GM21515 (cell line): ENCODE data around the gene KLK5.
"Not testable (repeated sequence)": the region's sequence is repeated elsewhere in the genome, so short reads cannot be mapped to it uniquely, and the experiment has no call there.

Experiments
- ATAC-seq: cut with Tn5 transposase; IDR thresholded peaks from one replicate; pipeline ENCODE4 v1.9.1; 2021; ENCODE audit not compliant: unreplicated experiment

Gene KLK5

DNA sequence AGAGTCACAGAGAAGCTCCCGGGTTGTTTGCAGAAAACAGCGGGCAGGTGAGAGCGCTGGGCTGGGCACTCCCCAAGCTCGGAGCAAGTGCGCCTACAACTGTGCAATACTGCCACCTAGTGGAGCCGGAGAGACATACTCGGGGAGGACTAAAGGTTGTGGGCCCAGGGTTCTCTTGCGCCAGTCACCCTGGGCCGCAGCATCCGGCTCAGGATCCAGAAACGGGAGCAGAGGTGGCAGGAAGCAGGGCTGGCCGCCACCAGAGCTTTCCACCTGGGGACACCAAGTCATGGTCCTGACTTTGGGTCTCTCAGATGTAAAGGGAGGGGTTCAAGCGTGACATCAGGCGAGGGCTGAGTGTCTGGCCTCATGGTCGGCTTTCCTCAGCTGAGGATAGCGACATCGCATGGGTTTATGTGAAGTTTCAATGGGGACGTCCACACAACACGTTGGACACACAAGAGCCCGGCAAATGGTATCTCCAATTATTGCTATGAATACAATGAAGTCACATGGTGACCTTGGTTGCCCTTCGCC is 30.5 kb downstream of the KLK5 start:
- ATAC-seq = no peak

DNA sequence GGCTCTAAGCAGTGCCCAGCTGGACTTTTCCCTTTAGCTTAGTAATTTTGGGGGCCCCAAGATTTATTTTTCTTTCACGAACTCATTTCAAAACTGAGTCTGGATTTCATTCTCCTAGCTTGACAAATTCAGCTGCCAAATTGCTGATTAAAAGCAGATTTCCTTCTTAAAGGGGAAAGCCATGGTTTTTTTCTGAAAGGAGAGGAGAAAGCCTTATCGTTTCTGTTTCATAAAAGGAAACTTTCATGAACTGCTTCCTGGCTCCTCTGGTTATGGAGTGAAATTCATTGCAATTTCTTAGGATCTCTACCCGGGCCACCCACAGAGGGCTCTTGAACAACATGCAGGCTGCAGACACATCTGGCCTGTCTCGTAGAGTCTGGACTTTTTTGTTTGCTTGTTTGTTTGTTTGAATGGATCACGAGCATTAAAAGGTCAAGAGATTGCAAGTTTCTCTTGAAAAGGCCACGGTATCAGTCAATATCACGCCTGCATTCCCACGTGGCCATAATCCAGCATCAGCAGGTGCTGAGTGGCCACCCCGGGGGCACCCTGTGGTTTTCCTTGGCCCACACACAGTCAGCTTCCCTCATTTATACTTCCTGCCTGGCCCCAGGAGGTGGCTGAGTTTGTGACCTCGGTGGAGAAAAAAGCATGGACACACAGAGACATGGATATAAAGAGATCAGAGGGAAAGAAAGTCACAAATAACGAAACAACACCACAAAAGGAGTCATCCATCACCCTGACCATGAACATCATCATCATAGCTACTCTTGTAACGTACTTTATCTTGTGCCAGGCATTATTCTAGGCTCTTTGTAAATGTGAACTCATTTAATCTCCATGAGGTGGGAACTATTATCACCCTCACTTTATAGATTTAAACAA is 31.2 kb downstream of the KLK5 start:
- ATAC-seq = no peak

DNA sequence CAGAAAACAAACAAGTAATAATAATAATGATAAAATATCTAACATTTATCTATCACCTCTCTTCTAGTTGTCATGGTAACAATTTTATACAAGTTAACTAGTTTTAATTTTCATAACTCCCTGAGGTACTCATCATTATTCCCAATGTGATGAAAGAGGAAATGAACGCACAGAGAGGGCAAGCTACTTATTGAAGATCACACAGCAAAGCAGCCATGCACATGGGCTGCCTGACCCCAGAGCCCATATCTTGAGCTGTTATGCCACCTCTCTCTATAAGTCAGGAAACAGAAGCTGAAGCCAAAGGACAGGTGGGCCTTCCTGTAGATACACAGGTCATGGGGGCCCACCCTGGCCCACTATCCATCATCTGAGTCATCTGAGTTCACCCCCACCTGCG is 36.8 kb downstream of the KLK5 start:
- ATAC-seq = no peak

DNA sequence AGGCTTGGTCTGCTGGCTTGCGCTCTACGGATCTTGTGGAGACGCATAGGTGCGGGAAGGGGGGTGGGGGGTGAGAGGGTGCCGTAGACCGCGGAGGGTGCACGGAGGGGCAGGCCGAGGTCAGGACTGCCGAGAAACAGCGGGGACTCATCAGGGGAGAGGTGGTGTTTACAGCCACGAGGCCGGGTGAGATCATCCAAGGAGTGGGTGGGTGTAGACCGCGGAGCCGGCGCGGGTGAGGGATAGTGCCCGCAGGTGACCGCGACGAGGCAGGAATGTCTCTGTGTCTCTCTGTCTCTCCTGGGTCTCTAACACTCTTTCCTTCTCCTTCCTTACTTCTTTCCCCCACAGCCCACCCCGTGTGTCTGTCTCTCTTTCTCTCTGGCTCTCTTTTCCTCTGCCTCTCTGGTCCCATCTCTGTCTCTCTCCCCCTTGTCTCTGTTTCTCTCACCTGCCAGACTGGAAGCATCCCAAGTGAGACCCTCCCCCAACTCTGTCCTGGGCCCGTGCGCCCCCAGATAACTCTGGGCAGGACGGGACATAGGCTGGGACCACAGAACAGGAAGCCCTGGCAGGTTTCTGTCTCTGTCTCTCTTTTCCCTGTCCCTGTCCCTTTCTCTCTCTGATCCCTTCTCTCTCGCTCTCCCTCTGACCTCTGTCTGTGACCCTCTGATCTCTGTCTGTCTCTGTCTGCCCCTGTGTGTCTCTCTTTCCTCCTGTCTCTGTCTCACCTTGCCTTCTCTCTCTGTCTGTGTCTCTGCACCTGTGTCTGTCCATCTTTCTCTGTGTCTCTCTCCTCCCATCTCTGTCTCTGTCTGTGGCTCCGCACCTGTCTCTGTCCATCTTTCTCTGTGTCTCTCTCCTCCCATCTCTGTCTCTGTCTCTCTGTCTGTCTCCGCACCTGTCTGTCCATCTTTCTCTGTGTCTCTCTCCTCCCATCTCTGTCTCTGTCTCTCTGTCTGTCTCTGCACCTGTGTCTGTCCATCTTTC is 39.8 kb downstream of the KLK5 start:
- ATAC-seq = no peak

DNA sequence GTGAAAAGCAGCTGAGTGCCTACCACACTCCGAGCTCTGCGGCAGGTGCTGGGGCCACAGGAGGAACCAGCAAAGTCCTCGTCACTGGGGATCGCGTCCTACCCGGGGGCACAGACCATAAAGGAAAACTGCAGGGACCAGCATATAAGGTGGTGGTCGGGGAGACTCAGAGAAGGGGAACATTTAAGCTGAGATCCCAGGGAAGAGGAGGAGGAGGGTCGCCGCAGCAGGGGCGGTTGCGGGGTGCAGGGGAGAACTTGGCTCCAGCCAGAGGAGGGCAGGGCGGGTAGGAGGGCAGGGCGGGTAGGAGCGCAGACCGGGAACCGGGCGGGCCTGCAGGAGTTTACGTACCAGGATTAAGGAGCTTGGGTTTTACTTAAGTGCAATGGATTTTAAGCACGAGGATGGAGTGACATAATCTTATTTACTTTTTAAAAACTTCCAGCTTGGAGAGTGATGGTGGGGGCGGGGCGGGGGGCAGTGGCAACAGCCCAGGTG is 40.7 kb downstream of the KLK5 start:
- no peak for ATAC-seq

DNA sequence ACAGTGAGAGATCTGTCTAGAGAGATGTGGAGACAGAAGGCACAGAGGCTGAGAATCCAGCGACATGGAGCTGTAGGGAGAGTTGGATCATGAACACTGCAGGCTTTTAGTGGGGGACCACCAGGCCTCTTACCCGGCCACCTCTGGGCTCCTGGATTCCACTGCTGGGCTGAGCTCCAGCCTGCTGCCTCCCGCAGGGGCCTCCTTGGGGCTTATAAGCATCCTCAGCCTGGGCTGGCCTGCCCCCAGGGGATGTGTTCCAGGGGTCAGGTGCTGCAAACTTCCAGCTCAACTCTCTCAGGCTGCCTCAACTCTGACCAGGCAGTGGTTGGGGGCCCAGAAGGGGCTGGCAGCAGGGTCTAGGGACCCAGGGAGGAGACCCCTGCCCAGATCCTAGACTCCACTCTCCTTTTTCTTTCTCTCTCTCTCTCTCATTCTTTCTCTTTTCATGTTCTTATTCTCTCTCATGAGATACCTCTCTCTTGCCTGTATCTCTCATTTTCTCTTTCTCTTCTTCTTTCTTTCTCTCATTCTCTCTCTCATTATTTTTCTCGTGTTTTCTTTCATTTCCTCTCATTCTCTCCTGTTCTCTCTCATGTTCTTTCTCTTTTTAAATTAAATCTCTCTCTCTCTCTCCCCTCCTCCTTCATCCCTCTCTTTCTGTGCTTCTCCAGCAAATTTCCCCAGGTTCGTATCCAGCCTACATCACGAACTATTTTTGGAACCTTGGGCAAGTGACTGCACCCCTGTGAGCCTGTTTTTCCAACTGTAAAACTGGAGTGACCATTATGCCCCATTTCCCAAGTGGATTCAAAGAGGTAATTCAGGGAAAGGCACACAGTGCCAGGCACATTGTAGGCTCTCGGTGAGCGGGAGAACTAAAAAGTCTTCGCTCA is 41.4 kb downstream of the KLK5 start, which contains the start of gene KLK4:
Gene KLK4 (minus strand): TSS at position 190 of the 896 bp plus-strand sequence. CDS start 657 bp downstream, outside the sequence.
- no peak for ATAC-seq

DNA sequence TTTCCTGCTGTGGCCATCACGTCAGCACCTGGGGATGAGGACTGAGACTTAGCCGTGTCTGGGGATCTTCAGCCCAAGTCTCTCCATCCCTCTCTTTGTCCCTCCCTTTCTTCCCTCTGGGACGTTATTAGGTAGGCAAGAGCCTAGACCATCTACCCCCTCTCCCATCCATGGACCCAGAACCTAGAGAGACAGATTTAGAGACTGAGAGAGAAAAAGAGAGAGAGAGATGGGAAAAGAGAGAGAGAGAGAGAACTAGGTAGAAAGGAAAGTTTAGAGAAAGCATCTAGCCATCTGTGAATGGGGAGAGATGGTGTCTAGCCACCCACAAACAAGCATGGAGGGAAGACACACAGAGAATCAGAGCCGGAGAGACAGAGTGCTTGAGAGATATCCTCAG is 42.1 kb downstream of the KLK5 start:
- no peak for ATAC-seq

DNA sequence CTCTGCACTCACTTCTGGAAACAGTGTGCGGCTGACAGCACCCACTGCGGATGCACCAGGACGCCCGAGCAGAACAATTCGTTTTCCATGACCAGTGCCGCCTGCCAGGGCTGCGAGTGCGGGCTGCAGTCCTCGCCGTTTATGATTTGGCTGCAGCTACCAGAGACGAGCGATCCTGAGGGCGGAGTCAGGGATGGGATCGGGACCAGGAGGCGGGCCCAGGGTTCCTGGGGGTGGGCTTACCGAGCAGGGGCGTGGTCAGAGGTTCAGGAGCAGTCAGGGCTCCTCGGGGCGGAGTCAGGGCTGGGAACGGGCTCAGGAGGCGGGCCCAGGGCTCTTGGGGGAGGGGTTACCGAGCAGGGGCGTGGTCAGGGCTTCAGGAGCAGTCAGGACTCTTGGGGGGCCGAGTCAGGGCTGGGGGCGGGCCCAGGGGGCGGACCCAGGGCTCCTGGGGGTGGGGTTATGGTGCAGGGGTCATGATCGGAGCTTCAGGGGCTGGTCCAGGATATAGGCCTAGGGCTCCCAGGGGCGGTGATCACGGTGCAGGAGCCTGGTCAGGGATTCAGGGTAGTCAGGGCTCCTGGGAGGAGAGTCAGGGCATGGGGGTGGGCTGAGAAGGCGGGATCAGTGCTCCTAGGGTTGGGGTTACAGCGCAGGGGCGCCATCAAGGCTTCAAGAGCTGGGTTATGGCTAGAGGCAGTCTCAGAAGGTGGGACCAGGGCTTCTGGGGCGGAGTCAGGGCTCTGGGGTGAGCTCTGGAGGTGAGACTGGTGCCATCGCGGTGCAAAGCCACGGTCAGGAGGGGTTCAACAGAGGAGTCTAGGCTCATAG is 43.4 kb downstream of the KLK5 start:
- no peak for ATAC-seq

DNA sequence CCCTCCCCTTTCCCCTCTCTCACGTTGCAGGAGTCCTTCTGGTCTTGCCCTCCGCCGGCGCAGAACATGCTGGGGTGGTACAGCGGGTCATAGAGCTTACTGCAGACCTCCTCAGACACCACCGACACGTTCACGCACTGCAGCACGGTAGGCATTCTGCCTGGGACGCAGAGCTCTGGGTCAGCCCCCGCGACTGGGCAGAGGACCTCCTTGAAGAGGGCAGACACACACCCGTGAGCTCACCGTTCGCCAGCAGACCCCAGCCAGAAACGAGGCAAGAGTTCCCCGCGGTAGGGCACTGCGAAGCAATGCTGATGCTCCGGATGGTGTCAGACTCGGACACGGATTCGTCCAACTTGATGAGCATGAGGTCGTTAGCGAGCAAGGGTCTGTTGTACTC is 44.5 kb downstream of the KLK5 start:
- no peak for ATAC-seq

DNA sequence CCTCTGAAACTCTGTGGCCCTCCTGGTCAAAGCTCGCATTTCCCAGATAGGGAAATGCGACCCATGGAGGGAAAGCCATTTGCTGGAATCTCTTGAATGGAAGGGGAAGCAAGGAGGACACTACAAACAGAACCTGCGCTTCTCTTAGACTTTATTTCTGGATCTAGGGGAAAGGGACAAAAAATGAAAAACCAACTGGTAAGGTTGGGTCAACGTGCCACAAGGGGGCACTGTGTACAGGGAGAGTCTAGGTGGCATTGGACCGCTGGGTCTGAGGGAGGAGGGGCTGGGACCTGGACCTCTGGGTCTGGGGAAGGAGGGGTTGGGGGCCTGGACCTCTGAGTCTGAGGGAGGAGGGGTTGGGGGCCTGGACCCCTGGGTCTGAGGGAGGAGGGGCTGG is 46.6 kb downstream of the KLK5 start:
- no peak for ATAC-seq

DNA sequence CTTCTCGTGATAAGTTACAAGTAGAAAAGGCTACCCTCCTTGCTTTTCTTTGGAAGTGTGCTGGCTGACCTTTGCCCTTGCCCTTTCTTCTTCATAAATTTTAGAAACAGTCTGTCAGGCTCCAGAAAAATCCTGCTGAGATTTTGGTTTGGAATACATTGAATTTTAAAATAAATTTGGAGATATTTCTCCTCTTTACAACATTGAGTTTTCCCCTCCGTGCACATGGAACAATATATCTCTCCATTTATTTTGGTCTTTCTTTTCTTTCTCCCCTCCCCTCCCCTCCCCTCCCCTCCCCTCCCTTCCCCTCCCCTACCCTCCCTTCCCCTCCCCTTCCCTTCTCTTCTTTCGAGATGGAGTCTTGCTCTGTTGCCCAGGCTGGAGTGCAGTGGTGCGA is 50.2 kb downstream of the KLK5 start:
- no peak for ATAC-seq

DNA sequence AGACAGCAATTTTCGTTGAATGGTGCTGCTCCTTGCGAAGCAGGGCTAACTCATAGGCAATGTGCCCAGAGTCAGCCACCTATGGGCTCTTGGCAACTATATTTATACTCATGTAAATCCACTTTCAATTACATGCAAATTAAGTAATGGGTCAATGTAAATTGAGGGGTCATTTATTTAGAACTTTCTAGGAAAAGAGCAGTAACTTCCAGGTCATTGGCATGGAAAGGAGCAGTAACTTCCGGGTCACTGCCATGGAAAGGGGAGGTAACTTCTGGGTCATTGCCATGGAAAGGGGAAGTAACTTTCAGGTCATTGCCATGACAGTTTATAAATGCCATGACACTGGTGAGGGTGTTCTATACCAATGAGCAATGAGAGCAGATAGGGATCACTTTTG is 53.3 kb downstream of the KLK5 start:
- ATAC-seq = no peak

DNA sequence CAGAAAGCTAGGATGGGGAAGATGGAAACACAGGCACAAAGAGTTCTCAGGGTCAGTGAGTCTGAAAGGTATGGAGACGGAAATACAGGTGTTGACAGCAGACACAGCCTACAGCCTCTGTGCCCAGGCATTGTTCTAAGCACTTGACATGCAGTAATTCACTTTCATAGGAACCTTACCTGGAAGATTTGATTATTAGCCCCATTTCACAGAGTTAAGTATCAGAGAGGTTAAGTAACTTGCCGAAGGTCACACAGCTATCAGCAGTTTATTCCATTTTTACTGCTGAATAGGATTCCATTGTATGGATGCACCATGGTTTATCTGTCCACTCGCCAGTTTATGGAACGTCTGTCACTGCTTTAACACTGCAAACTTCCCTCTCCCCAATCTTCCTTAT is 54.8 kb downstream of the KLK5 start:
- ATAC-seq = no peak

DNA sequence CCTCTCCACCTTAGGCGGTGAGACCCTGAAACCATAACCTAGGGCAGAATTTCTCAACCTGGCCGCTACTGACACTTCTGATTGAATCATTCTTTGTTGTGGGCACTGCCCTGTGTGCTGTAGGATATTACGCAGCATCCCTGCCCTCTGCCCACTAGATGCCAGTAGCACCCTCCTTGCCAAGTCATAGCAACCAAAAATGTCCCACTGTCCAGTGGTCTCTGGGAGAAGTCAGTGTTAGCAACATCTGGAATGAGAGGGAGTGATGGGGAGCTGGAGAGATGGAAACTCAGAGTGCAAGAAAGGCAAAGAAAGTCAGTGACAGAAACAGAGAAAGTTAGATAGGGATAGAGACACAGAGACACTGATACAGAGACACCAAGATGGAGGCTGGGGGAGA is 55.2 kb downstream of the KLK5 start:
- ATAC-seq = no peak

DNA sequence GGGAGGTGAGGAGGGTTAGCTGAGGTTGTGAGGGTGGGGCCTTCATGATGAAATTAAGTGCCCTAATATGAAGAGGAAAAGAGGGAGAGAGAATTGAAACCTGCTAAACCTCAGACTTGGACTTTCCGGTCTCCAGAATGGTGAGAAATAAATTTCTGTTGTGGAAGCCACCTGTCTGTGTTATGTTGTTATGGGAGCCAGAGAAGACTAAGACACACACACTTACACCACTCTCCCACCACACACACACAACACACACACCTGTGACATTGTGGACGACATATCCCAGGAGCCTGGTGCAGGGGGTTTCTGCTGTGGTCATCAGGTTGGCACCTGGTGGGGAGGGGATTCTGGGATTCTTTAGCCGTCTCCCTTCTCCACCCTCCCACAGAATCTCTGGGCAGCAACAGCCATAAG is 55.6 kb downstream of the KLK5 start:
- ATAC-seq = peak; percentile 28

DNA sequence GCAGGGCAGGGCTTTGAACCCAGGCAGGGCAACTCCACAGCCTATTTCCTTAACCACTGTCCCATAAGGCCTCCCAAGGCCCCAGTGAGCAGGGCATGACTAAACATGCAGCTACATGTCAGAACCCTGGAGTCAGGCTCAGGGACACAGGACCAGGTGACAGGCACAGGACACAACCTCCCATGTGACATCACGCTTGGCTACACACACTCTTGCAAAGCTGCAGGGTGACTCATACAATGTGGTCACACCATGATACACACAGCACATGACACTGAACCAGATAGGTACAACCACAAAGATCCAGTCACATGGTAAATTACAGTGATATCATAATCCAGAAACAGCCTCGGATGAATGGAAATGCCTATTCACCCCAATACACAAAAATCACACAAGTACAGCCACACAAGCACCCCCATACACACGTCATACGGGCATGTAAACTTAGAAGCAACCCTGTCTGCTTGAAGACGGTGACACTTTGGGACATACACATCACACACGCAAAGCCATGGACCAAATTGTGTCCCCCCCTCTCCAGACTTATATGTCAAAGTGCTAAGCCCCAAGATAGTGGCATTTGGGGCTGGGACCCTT is 56.1 kb downstream of the KLK5 start:
- ATAC-seq = peak; percentile 74

DNA sequence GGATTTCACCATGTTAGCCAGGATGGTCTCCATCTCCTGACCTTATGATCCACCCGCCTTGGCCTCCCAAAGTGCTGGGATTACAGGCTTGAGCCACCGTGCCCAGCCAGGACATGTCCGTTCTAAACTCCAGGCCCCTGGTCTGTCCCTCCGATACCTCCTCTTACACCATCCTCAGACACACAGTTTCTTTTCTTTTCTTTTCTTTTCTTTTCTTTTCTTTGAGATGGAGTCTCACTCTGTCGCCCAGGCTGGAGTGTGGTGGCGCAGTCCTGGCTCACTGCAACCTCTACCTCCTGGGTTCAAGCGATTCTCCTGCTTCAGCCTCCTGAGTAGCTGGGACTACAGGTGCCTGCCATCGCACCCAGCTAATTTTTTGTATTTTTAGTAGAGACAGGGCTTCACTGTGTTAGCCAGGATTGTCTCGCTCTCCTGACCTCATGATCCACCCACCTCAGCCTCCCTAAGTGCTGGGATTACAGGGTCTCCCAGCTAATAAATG is 56.7 kb downstream of the KLK5 start:
- ATAC-seq = not testable (repeated sequence)

DNA sequence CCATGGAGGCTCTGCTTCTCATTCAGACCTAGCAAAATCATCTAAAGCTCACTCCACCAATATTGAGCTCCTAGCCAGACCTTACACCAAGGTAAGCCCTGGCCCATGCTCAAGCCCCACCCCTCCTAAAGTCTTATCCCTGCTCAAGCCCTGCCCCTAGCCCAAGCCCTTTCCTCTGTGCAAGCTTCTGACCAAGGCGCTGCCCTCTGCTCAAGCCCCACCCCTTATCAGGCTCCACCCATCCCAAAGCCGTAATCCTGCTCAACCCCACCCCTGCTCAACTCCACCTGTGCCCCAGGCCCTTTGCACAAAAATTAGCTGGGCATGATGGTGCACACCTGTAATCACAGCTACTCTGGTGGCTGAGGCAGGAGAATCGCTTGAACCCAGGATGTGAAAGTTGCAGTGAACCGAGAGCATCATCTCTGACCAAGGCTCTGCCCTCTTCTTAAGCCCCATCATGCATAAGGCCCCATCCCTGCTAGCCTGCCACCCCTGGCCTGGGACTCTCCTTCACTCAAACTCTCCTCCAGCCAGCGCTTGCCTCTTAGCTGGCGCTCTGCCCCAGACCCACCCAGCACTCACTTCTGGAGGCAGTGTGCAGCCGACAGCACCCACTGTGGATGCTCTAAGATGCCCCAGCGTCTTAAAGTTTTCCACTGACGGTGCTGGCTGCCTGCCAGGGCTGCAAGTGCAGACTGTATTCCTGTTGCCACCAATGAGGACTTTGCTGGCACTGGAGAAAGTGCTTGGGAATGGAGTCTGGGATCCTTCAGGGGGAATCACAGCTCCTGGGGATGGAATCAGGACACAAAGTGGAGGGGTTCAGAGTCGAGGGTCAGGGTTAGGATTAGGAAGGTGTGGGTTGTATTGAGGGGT is 58.1 kb downstream of the KLK5 start:
- ATAC-seq = no peak
